GM21786 (cell line): ENCODE results near the gene EML4.
"Not testable (repeated sequence)": the region's sequence is repeated elsewhere in the genome, so short reads cannot be mapped to it uniquely, and the experiment has no call there.

Source experiments
- ATAC-seq: cut with Tn5 transposase; IDR thresholded peaks from one replicate; pipeline ENCODE4 v1.9.1; 2021; ENCODE audit not compliant: unreplicated experiment

Gene EML4

GRCh38 chr2:42170619-42171395 is 1.7 kb downstream of the EML4 start:
- no peak for ATAC-seq

DNA sequence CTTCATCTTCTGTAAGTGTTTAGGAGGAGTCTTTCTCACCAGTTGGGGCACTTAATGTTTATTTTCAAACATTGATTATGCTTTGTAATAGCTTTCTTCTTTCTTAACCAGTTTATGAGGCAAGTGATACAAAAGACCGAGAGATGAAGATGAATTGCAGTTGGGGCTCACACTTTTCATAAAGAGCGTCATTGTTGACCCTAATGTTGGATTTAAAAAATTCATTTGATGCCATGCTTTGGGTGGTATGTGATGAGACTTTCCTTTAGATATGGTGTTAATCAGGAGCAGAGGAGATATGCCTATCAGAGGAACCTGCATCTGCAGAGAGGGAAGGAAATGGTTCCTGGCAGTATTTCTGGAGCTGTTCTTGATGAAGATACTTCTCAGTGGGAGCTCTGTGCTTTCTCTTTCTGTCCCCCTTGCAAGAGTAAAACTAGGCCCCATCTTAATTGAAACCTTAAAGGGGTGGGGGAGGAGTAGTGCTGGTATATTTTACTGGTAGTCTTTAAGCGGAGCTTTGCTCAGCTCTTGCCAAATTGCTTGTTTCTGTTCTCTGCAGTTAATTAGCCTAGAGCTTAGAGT is 2.3 kb downstream of the EML4 start:
- peak; percentile 28 for ATAC-seq

DNA sequence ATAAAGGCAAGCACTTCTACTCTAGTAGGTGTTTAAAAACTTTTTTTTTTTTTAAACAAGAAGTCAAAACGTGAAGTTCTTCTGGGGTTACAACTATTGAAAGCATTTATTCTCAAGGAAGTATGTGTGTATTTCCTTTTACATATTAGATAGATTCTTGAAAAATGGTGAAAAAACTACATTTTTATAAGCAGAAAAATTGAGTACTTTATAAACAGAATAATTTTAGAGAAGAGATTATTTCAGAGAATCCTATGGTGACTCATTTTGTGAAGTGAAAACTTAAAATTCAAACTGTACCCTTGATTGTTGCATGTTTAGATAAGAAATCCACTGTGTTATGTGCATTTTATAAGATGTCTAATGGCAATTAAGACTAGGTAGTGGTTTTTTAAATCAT is 2.9 kb downstream of the EML4 start:
- no peak for ATAC-seq

- ATAC-seq = no peak
Measured at GRCh38 chr2:42172566-42172965, 3.4 kb downstream of the EML4 start.

DNA sequence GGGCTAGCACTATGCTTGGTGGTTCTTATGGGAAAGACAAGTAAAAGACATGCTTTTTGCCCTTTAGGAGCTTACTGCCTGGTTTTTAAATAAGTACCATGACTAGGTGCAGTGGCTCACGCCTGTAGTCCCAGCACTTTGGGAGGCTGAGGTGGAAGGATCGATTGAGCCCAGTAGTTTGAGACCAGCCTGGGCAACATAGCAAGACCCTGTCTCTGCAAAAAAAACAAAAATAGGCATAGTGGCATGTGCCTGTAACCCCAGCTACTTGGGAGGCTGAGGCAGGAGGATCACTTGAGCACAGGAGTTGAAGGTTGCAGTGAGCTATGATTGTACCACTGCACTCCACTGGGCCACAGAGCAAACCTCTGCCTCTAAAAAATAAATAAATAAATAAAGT is 4.3 kb downstream of the EML4 start:
- not testable (repeated sequence) for ATAC-seq

DNA sequence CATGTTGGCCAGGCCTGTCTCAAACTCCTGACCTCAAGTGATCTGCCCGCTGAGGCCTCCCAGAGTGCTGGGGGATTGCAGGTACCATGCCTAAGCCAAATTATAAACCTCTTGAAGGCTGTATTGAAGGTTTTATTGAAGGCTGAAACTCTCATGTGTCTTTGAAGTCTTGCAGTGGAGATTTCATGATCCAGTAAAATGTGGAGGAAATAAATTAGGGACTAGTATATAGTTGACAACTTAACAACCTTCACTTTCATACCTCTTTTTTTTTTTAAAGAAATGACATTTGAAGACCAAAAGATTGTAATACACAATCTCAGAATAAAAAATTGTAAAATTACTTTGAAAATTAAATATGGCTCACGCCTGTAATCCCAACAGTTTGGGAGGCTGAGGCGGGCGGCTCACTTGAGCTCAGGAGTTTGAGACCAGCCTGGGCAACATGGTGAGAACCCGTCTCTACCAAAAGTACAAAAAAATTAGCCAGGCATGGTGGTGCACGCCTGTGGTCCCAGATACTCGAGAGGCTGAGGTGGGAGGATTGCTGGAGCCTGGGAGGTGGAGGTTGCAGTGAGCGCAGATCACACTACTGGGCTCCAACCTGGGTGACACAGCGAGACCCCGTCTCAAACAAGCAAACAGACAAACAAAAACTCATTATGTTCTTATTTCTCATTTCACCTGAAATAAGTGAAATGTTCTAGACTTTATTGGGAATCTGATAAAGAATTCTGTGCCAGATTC is 8.0 kb downstream of the EML4 start:
- ATAC-seq = no peak

DNA sequence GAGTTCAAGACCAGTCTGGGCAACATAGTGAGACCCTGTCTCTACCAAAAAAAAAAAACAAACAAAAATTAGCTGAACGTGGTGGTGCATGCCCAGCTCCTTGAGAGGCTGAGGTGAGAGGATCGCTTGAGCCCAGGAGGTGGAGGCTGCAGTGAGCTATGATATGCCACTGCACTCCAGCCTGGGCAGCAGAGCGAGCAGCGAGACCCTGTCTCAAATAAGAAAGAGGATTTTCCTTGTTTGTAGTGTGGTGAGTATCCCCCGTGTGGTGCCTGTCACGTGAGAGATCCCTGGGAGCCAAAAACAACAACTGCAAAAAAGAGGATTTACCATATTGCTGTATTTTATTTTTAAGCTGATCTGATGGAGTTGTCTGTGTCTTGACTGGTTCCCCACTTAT is 9.2 kb downstream of the EML4 start:
- ATAC-seq = no peak

- ATAC-seq = no peak
Measured at GRCh38 chr2:42180300-42180699, 11.1 kb downstream of the EML4 start.

- ATAC-seq = no peak
Measured at GRCh38 chr2:42182654-42183308, 13.6 kb downstream of the EML4 start.

- ATAC-seq = no peak
Measured at GRCh38 chr2:42183775-42184174, 14.6 kb downstream of the EML4 start.

- no peak for ATAC-seq
Measured at GRCh38 chr2:42184346-42184745, 15.2 kb downstream of the EML4 start.

DNA sequence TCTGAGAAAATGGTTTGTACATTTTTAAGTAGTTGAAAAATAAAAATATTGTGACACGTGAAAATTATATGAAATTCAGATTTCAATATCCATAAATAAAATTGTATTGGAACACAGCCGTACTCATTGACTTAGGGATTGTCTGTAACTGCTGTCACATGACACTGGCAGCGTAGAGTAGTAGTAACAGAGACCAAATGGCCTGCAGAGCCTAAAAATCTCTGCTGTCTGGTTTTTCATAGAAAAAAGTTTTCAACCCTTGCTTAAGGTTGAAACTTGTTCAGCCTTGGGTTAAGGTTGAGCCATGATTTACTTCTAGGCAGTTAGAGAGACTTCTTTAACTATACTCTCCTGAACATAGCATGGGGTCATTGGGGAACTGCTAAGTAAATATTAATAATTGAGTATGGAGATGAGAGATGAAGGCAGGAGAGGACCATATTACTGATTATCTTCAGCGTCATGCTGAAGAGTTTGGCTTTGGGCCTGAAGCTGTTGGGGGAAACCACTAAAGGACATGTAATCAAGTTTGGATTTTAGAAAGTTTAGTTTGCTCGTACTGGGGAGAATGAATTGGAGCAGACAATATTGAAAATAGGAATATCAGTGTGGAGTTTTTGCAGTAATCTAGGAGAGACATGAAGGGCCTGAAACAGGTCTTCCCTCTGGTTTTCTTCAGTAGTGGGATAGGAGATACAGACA is 16.2 kb downstream of the EML4 start:
- no peak for ATAC-seq

GRCh38 chr2:42186366-42186765 is 17.2 kb downstream of the EML4 start:
- no peak for ATAC-seq

DNA sequence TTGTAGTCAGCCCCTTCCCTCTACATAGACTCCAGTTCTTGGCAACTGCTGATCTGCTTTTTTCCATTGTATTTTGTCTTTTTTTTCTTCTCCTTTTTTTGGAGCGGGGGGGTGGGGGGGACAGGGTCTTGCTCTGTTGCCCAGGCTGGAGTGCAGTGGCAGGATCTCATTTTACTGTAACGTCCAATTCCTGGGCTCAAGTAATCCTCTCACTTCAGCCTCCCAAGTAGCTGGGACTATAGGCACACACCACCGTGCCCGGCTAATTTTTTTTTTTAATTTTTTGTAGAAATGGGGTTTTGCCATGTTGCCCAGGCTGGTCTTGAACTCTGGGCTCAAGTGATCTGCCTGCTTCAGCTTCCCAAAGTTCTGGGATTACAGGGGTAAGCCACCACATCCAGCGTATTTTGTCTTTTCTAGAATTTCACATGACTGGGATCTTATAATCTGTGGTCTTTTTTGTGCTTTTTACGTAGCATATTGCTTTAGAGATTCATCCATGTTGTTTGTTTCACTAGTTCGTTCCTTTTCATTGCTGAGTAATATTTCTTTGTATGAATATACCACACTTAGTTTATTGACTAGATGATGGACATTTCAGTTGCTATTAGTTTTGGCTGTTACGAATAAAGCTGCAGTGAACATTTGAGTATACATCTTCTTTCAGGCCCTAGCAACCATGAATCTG is 17.9 kb downstream of the EML4 start:
- no peak for ATAC-seq

GRCh38 chr2:42187886-42188285 is 18.7 kb downstream of the EML4 start:
- no peak for ATAC-seq

- no peak for ATAC-seq
Measured at GRCh38 chr2:42189235-42189566, 20.0 kb downstream of the EML4 start.

GRCh38 chr2:42190191-42190590 is 21.0 kb downstream of the EML4 start:
- no peak for ATAC-seq

DNA sequence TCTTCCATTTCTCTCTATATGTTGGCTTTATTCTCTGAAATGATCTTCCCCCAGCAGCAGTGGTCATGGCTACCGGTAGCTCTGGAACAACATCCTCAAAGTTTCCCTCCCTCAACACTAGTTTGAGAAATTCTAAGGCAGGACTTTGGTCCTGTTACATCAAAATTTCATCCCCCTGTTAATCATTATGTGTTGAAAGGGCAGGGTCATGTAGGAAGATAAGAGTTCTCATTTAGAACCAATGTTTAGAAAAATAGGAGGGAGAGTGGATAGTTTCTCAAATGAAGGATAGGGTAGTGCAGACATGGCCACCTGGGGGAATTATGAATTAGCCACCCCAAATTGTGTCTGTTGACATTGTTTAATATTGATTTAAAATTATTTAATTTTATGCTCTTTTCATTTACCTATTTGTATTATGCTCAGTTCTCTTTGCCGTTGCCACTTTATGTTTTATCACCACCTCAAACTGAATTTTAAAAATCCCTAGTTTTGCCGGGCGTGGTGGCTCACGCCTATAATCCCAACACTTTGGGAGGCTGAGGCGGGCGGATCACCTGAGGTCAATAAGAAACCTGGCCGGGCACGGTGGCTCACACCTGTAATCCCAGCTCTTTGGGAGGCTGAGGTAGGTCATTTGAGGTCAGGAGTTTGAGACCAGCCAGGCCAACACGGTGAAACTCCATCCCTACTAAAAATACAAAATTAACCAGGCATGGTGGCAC is 22.3 kb downstream of the EML4 start:
- ATAC-seq = no peak

DNA sequence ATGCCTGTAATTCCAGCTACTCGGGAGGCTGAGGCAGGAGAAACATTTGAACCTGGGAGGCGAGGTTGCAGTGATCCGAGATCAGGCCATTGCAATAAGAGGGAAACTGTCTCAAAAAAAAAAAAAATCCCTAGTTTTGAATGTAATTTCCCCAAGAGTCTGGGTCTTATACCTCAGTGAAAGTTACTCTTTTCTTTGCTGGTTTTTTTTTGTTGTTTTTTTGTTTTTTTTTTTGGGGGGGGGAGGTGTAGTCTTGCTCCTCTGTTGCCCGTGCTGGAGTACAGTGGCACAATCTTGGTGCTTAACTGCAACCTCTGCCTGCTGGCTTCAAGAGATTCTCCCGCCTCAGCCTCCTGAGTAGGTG is 22.8 kb downstream of the EML4 start:
- ATAC-seq = no peak
